T-helper 9 cell (primary cell): ENCODE measurements around the gene OR2AP1.
"Not testable (repeated sequence)": the region's sequence is repeated elsewhere in the genome, so short reads cannot be mapped to it uniquely, and the experiment has no call there.

Experiments used
- DNase-seq: peaks from one replicate; pipeline ENCODE4 v3.0.0-alpha.2; 2020
- total RNA-seq, 2 donors: gene quantifications; one replicate each; lab custom pipeline; 2026; lab: John Stamatoyannopoulos, UW

OR2AP1 gene
- 0 reads per million in 2 donors for total RNA-seq

- DNase-seq, result no peak
Measured at GRCh38 chr12:55572168-55572567, at the start of gene OR2AP1. Gene OR2AP1, plus strand, starts transcription at chr12:55572468. Its CDS starts 1,947 bp downstream, at chr12:55574415.

- DNase-seq, result not testable (repeated sequence)
Measured at GRCh38 chr12:55548235-55548634, 24.0 kb upstream of the OR2AP1 start.

GRCh38 chr12:55548756-55549155, 23.5 kb upstream of the OR2AP1 start:
- no peak for DNase-seq

- DNase-seq, result no peak
Measured at GRCh38 chr12:55549302-55549701, 23.0 kb upstream of the OR2AP1 start, which contains the start of gene OR6C4. Gene OR6C4, plus strand, starts transcription at chr12:55549602. Its CDS starts 1,625 bp downstream, at chr12:55551227.

GRCh38 chr12:55554296-55554695, 18.0 kb upstream of the OR2AP1 start:
- DNase-seq, result no peak

GRCh38 chr12:55570060-55570459, 2.2 kb upstream of the OR2AP1 start:
- DNase-seq, result not testable (repeated sequence)

- DNase-seq, result not testable (repeated sequence)
Measured at GRCh38 chr12:55570689-55571088, 1.6 kb upstream of the OR2AP1 start.

- DNase-seq, result no peak
Measured at GRCh38 chr12:55582066-55582465, 9.8 kb downstream of the OR2AP1 start.

- DNase-seq, result no peak
Measured at GRCh38 chr12:55585817-55586216, 13.5 kb downstream of the OR2AP1 start.

GRCh38 chr12:55590152-55590551, 17.9 kb downstream of the OR2AP1 start:
- DNase-seq, result not testable (repeated sequence)

- DNase-seq, result no peak
Measured at GRCh38 chr12:55607821-55608594, 35.7 kb downstream of the OR2AP1 start.

- no peak for DNase-seq
Measured at GRCh38 chr12:55610598-55610997, 38.3 kb downstream of the OR2AP1 start.

GRCh38 chr12:55612646-55613045, 40.4 kb downstream of the OR2AP1 start:
- no peak for DNase-seq

- no peak for DNase-seq
Measured at GRCh38 chr12:55614764-55615163, 42.5 kb downstream of the OR2AP1 start.

- DNase-seq, result peak; percentile 15
Measured at GRCh38 chr12:55619354-55620138, 47.3 kb downstream of the OR2AP1 start.

- DNase-seq, result no peak
Measured at GRCh38 chr12:55624056-55624455, 51.8 kb downstream of the OR2AP1 start.
